HG03342 (cell line): ENCODE data around the gene LILRB5.
"Not testable (repeated sequence)": the region's sequence is repeated elsewhere in the genome, so short reads cannot be mapped to it uniquely, and the experiment has no call there.

Source experiments
- ATAC-seq: cut with Tn5 transposase; IDR thresholded peaks from one replicate; pipeline ENCODE4 v1.9.1; 2021; ENCODE audit warnings: mild to moderate bottlenecking, moderate library complexity; ENCODE audit not compliant: unreplicated experiment

Gene LILRB5

GRCh38 chr19:54257116-54257480 lies at the start of gene LILRB5:
Gene LILRB5, minus strand, starts transcription at chr19:54257273. Its CDS starts 80 bp downstream, at chr19:54257193.
- no peak for ATAC-seq

GRCh38 chr19:54305141-54305540 lies 48.1 kb upstream of the LILRB5 start:
- ATAC-seq, result no peak

GRCh38 chr19:54302257-54302656 lies 45.2 kb upstream of the LILRB5 start:
- no peak for ATAC-seq

GRCh38 chr19:54299515-54299914 lies 42.4 kb upstream of the LILRB5 start:
- ATAC-seq, result no peak

GRCh38 chr19:54299126-54299498 lies 42.0 kb upstream of the LILRB5 start:
- ATAC-seq, result no peak

- ATAC-seq, result no peak
Observed at GRCh38 chr19:54298357-54299125, 41.5 kb upstream of the LILRB5 start.

GRCh38 chr19:54297759-54298305 lies 40.8 kb upstream of the LILRB5 start:
- no peak for ATAC-seq

- ATAC-seq, result no peak
Observed at GRCh38 chr19:54294539-54294938, 37.5 kb upstream of the LILRB5 start.

GRCh38 chr19:54289160-54289559 lies 32.1 kb upstream of the LILRB5 start:
- not testable (repeated sequence) for ATAC-seq

- ATAC-seq, result no peak
Observed at GRCh38 chr19:54287456-54287855, 30.4 kb upstream of the LILRB5 start.

- ATAC-seq, result not testable (repeated sequence)
Observed at GRCh38 chr19:54286283-54286682, 29.2 kb upstream of the LILRB5 start.

GRCh38 chr19:54285427-54286056 lies 28.5 kb upstream of the LILRB5 start:
- not testable (repeated sequence) for ATAC-seq

GRCh38 chr19:54282686-54283470 lies 25.8 kb upstream of the LILRB5 start:
- no peak for ATAC-seq

GRCh38 chr19:54281729-54282075 lies 24.6 kb upstream of the LILRB5 start:
- ATAC-seq, result not testable (repeated sequence)

GRCh38 chr19:54281007-54281728 lies 24.1 kb upstream of the LILRB5 start, which contains the start of gene LILRB2:
Gene LILRB2, minus strand, starts transcription at chr19:54281110. Its CDS starts 614 bp downstream, at chr19:54280496.
- no peak for ATAC-seq

GRCh38 chr19:54280441-54280840 lies 23.4 kb upstream of the LILRB5 start:
- ATAC-seq, result not testable (repeated sequence)

GRCh38 chr19:54280025-54280424 lies 23.0 kb upstream of the LILRB5 start:
- not testable (repeated sequence) for ATAC-seq

- ATAC-seq, result no peak
Observed at GRCh38 chr19:54279406-54279962, 22.4 kb upstream of the LILRB5 start.

- not testable (repeated sequence) for ATAC-seq
Observed at GRCh38 chr19:54278571-54279195, 21.6 kb upstream of the LILRB5 start.

- ATAC-seq, result not testable (repeated sequence)
Observed at GRCh38 chr19:54278056-54278455, 21.0 kb upstream of the LILRB5 start.
